Gastrocnemius medialis (tissue), 4 donors: ENCODE results near the gene CANX. TPM values are rescaled to one million over a fixed set of nuclear protein-coding genes. Genes with fewer than 3 reads are reported as not detected.
A peak's percentile ranks its signal among the peaks of the same experiment; 100 is the strongest.

Experiments
- ATAC-seq, 2 donors: fragments of 150-250 bp; one replicate each; pipeline ENCODE4 v1.9.1; 2016
- DNase-seq, 2 donors: peaks; one replicate each; pipeline ENCODE4 v3.0.0-alpha.2; 2019
- H3K27ac ChIP-seq, 4 donors: fragments of 200-600 bp; sonication (generic); 1 replicate in 1 of 4; 2 replicates in 3 of 4; pipeline ENCODE4 v1.5.1; 2016 to 2018; ENCODE audit warnings: mild to moderate bottlenecking in 2 of 4, moderate library complexity in 1 of 4
- H3K27me3 ChIP-seq, 3 donors: fragments of 200-600 bp; sonication (generic) in 2 of 3; 1 replicate in 1 of 3; 2 replicates in 2 of 3; pipeline versions ENCODE4 v1.5.1 to v1.6.0; 2016 to 2019; ENCODE audit warnings: mild to moderate bottlenecking in 1 of 3, moderate library complexity in 1 of 3
- H3K36me3 ChIP-seq, 2 donors: fragments of 200-600 bp; sonication (generic) in 1 of 2; one replicate each; pipeline ENCODE4 v1.5.1; 2017 to 2018
- H3K4me1 ChIP-seq, 2 donors: fragments of 200-600 bp; sonication (generic) in 1 of 2; one replicate each; pipeline ENCODE4 v1.5.1; 2016 to 2017; ENCODE audit warnings: mild to moderate bottlenecking in 2 of 2
- H3K4me3 ChIP-seq, 4 donors: fragments of 200-600 bp; sonication (generic) in 3 of 4; 1 replicate in 1 of 4; 2 replicates in 3 of 4; pipeline ENCODE4 v1.5.1; 2016 to 2019; ENCODE audit warnings: mild to moderate bottlenecking in 2 of 4
- H3K9me3 ChIP-seq, 3 donors: fragments of 200-600 bp; sonication (generic) in 2 of 3; 1 replicate in 1 of 3; 2 replicates in 2 of 3; pipeline ENCODE4 v1.5.1; 2016 to 2019
- POLR2A ChIP-seq, 2 donors: fragments of 450-650 bp; IDR thresholded peaks; one replicate each; pipeline ENCODE4 v1.6.1; 2017; ENCODE audit warnings: antibody characterized with exemption in 2 of 2, mild to moderate bottlenecking in 2 of 2, moderate library complexity in 2 of 2
- in situ Hi-C, 4 donors: fragments of 200-750 bp; cut with MboI; loops; one replicate each; pipeline versions ENCODE4 v1.15.0 to v1.8.0; 2017; ENCODE audit warnings: low sequenced_read_pairs in 4 of 4
- intact Hi-C: fragments of 100-400 bp; cut with DNase I; formaldehyde crosslinking; loops from one replicate; pipeline ENCODE4 v1.15.1; 2023; ENCODE audit warnings: low total_unique reads
- total RNA-seq, 4 donors: library from RNA; depleted of rRNA; stranded (reverse); fragments of >200 nt; gene quantifications; one replicate each; pipeline versions ENCODE4 v1.1.0 to v1.2.3, GENCODE V29; 2016
- TF ChIP-seq, protein P1 (sequence below), 5 experiments: fragments of 450-650 bp in 3 of 5; fragments of 200-600 bp in 2 of 5; sonication (generic) in 2 of 5; IDR thresholded peaks in 4 of 5; conservative IDR thresholded peaks in 1 of 5; 1 replicate in 4 of 5; 2 replicates in 1 of 5; pipeline ENCODE4 v1.5.1; 2016 to 2019; ENCODE audit warnings: antibody characterized with exemption in 5 of 5, mild to moderate bottlenecking in 3 of 5, moderate library complexity in 3 of 5

CANX gene
- total RNA-seq, 4 donors from 2014 or later = 141 to 306 (median 275) TPM

- peaks cover 32% of the 10 kb centered on the region in 2 donors for H3K4me1 ChIP-seq
- no peak for ATAC-seq
- in situ Hi-C loops = loop anchor here in 2 of 4 donors (25.0 kb wide), 2 partner anchors 95 to 320 kb away; partner anchors contain the start of gene MRNIP (in 1 of the 2)
Observed at GRCh38 chr5:179766726-179767455, 68.1 kb downstream of the CANX start.

DNA sequence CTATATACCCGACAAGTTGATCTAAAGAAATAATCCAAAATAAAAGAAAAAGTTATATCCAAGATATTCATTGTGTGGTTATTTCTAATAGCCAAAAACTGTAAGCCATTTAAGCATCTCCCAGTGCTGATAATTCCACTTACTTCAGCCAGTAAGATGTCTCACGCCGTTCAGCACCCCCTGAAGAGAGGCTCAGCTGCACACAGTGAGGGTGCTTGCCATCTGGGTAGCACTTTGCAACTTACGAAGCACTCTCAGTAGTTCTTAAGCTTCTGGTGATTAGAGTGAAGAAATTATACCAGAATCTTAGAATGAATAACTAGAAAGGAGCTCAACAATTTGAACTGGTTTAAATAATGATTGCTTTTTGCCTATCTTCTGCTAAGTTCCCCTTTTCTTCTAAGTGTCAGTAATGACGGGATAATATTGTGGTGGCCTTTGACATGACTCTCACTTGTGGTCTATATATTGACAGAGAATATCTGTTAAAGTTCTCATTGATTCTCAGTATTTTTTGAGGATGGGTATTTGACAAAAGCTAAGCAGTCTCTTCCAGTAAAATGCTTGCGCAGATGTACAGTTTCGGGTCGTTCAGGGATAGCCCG lies 68.8 kb downstream of the CANX start:
- ATAC-seq (no peak), DNase-seq (no peak)
- TF ChIP-seq, protein P1, sequence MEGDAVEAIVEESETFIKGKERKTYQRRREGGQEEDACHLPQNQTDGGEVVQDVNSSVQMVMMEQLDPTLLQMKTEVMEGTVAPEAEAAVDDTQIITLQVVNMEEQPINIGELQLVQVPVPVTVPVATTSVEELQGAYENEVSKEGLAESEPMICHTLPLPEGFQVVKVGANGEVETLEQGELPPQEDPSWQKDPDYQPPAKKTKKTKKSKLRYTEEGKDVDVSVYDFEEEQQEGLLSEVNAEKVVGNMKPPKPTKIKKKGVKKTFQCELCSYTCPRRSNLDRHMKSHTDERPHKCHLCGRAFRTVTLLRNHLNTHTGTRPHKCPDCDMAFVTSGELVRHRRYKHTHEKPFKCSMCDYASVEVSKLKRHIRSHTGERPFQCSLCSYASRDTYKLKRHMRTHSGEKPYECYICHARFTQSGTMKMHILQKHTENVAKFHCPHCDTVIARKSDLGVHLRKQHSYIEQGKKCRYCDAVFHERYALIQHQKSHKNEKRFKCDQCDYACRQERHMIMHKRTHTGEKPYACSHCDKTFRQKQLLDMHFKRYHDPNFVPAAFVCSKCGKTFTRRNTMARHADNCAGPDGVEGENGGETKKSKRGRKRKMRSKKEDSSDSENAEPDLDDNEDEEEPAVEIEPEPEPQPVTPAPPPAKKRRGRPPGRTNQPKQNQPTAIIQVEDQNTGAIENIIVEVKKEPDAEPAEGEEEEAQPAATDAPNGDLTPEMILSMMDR (IDR thresholded peaks at IDR 0.05 in 4 of 5, conservative IDR thresholded peaks at IDR 0.05 in 1 of 5) = no peak
- no peak for TF ChIP-seq POLR2A (IDR thresholded peaks at IDR 0.05)
- Histone ChIP-seq H3K9me3 (no peaks in the 10 kb centered on the region), H3K27me3 (no peaks in the 10 kb centered on the region), H3K27ac (no peak overlapping the region), H3K4me3 (no peak overlapping the region), H3K4me1 (peaks cover 25 to 26% of the 10 kb centered on the region in 2 donors), H3K36me3 (peaks cover 0 to 58% of the 10 kb centered on the region in 2 donors)
- in situ Hi-C loops (loop anchor here in 2 of 4 donors (25.0 kb wide), 2 partner anchors 95 to 320 kb away; partner anchors contain the start of gene MRNIP (in 1 of the 2)), intact Hi-C loops (no loop called here)

More at GRCh38 chr5:179766726-179767455, 68.1 kb downstream of the CANX start:
- peak overlapping the region in 3 of 4 donors; percentile 2 to 49 (median 32) for H3K27ac ChIP-seq
- TF ChIP-seq, protein P1 (IDR thresholded peaks at IDR 0.05 in 4 of 5, conservative IDR thresholded peaks at IDR 0.05 in 1 of 5) = no peak
- no peak for TF ChIP-seq POLR2A (IDR thresholded peaks at IDR 0.05)
- peaks cover 0 to 51% of the 10 kb centered on the region in 2 donors for H3K36me3 ChIP-seq
- intact Hi-C loops = no loop called here
- H3K4me3 ChIP-seq = no peak overlapping the region
- no peaks in the 10 kb centered on the region for H3K27me3 ChIP-seq
- no peaks in the 10 kb centered on the region for H3K9me3 ChIP-seq
- DNase-seq = no peak

DNA sequence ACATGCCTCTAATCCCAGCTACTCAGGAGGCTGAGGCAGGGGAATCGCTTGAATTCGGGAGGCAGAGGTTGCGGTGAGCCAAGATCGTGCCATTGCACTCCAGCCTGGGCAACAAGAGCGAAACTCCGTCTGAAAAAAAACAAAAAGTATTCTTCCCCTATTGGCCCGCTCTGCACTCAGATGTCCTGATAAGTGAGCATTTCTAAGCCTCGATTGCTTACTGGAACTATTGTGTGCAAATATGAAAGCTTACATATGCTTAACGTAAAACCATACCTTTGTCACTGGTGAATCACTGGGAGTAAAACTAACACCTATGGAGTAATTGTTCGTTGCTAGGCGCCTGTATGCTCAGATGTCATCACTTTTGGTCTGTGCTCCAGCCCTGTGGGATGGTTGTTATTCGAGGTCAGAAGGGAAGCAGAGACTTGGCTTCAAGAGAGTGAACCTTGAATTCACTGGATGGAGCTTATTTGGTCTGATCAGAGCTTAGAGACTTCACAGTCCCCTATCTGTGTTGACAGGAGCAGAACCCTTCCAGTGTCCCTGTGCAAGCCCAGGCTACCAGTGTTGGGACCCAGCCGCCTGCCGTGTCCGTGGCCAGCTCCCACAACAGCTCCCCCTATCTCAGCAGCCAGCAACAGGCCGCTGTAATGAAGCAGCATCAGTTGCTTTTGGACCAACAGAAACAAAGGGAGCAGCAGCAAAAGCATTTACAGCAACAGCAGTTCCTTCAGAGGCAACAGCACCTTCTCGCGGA lies 69.7 kb downstream of the CANX start:
- no peak overlapping the region for H3K4me3 ChIP-seq
- intact Hi-C loops (no loop called here), in situ Hi-C loops (loop anchor here in 2 of 4 donors (25.0 kb wide), 2 partner anchors 94 to 319 kb away; partner anchors contain the start of gene MRNIP (in 1 of the 2))
- ATAC-seq = no peak
- TF ChIP-seq, protein P1 (IDR thresholded peaks at IDR 0.05 in 4 of 5, conservative IDR thresholded peaks at IDR 0.05 in 1 of 5) = no peak
- H3K27ac ChIP-seq = no peak overlapping the region
- no peaks in the 10 kb centered on the region for H3K9me3 ChIP-seq
- peaks cover 16 to 17% of the 10 kb centered on the region in 2 donors for H3K4me1 ChIP-seq
- no peaks in the 10 kb centered on the region for H3K27me3 ChIP-seq
- H3K36me3 ChIP-seq = peaks cover 0 to 67% of the 10 kb centered on the region in 2 donors
- DNase-seq = no peak

GRCh38 chr5:179769271-179769670 lies 70.5 kb downstream of the CANX start:
- Histone ChIP-seq H3K27ac (no peak overlapping the region), H3K4me1 (peaks cover 11 to 12% of the 10 kb centered on the region in 2 donors), H3K4me3 (no peak overlapping the region), H3K27me3 (no peaks in the 10 kb centered on the region), H3K36me3 (peaks cover 0 to 75% of the 10 kb centered on the region in 2 donors), H3K9me3 (no peaks in the 10 kb centered on the region)
- intact Hi-C loops = no loop called here
- no peak for DNase-seq
- in situ Hi-C loops = loop anchor here in 2 of 4 donors (25.0 kb wide), 2 partner anchors 93 to 318 kb away; partner anchors contain the start of gene MRNIP (in 1 of the 2)
- TF ChIP-seq POLR2A (IDR thresholded peaks at IDR 0.05) = no peak
- TF ChIP-seq, protein P1 (IDR thresholded peaks at IDR 0.05 in 4 of 5, conservative IDR thresholded peaks at IDR 0.05 in 1 of 5) = no peak
- no peak for ATAC-seq
